AG08396 (cell line): ENCODE results near the gene FRAT1.
"Not testable (repeated sequence)": the region's sequence is repeated elsewhere in the genome, so short reads cannot be mapped to it uniquely, and the experiment has no call there.

Experiments
- DNase-seq: peaks from one replicate; pipeline ENCODE4 v3.0.0; 2012; ENCODE audit warnings: low spot score, mixed read lengths

Gene FRAT1

DNA sequence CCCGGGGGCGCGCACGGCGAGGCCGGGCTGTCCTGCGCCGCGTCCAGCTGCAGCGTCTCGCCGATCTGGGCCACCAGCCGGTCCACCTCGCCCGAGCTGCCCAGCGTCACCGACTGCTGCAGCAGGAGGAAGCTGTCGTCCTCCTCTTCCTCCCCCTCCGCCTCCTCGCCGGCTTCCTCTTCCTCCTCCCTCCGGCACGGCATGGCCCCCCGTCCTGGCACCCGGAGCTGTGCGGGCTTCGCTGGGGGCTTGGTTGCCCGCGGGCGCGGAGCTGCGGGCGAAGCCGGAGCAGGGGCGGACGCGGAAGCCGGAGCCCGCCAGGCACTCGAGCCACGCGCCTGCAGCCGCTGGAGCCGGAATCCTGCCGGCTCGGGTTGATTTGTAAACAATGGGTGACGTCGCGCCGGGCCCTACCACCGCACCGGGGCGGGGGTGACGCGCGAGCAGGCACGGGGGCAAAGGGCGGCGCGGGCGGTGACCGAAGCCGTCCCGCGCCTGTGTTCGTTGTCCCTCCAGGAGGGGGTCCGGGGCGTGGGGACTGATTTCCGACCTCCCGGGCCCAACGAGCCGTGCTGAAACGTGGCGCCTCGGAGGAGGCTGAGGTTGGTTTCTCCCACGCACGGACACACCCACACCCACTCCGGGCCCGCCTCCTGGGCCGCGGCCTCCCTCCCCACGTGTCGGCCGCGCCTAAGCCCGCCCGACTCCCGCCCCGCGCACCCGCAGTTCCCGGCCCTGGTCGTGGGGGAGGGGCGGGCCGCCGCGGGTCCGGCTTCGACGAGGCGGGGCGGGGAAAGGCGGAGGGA, 15.5 kb downstream of the FRAT1 start, which contains the start of gene FRAT2:
TSS of gene FRAT2 (minus strand) at position 360 of the 806 bp plus-strand sequence. CDS start at position 203, 157 bp downstream.
- DNase-seq = peak; percentile 99

- no peak for DNase-seq
These were observed 16.1 kb downstream of the FRAT1 start for GRCh38 chr10:97335188-97335619.

GRCh38 chr10:97336006-97336405, 16.9 kb downstream of the FRAT1 start:
- DNase-seq = no peak

DNA sequence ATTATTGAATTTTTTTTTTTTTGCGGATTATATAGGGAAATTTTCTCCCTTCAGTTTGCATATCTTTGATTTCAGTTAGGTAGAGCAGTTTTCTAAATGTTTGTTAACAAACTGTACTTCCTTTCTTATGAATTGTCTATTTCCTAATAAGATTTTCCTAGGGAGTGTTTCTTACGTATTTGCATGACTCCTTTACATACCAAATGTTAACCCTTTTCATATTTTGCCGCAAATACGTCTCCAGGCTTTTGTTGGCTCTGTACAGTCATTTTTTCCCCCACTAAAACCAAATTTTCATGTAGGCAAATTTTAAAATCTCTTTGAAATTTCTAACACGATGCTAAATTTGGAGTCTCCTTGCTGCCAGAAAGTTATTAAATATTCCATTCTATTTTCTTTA, 17.4 kb downstream of the FRAT1 start:
- no peak for DNase-seq

- no peak for DNase-seq
These were observed 18.1 kb downstream of the FRAT1 start for GRCh38 chr10:97336942-97337831.

DNA sequence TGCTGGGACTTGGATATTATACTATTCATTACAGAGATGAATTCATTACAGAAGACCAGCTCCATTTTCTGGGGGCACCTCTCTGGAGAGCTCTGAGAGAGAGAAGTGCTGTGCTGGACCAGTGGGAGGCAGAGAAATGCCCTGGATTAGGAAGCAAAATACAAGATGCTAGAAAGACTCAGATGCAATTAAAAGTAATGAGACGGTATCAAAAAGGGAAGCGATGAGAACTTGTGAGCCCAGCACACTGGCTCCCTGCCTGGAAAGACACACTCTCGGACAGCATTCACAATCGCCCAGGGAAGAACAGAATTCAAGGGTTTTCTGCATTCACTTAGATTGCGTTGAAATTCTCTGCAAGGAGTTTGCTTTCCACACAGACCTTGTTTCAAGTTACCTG, 19.0 kb downstream of the FRAT1 start:
- DNase-seq = no peak

DNA sequence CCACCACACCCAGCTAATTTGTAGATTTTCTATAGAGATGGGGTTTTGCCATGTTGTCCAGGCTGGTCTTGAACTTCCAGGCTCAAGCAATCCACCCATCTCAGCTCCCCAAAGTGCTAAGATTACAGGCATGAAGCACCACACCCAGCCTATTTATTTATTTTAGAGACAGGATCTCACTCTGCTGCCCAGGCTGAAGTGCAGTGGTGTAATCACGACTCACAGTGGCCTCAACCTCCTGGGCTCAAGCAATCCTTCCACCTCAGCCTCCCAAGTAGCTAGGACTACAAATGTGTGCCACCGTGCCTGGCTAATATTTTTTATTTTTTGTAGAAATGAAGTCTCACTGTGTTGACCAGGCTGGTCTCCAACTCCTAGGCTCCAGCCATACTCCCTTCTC, 22.3 kb downstream of the FRAT1 start:
- no peak for DNase-seq

DNA sequence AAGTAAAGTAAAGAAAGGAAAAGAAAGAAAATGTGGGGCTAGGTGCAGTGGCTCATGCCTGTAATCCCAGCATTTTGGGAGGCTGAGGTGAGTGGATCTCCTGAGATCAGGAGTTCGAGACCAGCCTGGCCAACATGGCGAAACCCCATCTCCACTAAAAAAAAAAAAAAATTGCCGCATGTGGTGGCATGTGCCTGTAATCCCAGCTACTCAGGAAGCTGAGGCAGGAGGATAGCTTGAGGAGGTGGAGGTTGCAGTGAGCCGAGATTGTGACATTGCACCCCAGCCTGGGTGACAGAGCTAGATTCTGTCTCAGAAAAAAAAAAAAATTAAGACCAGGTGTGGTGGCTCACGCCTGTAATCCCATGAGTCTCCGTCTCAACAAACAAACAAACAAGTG, 24.6 kb downstream of the FRAT1 start:
- DNase-seq = not testable (repeated sequence)

DNA sequence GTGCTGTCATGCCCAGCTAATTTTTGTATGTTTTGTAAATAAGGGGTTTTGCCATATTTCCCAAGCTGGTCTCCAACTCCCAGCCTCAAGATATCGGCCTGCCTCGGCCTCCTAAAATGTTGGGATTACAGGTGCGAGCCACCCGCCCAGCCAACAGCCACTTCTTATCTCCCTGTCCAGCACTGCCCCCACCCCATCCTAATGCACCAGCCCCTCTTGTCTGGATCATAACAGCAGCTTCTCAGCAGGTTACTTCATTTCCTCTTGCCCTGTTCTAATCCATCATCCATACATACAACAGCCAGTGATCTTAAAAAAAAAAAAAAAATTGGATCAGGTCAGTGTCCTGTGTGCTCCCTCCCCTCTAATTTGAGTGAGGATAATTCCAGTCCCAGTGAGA, 28.2 kb downstream of the FRAT1 start:
- DNase-seq = no peak

DNA sequence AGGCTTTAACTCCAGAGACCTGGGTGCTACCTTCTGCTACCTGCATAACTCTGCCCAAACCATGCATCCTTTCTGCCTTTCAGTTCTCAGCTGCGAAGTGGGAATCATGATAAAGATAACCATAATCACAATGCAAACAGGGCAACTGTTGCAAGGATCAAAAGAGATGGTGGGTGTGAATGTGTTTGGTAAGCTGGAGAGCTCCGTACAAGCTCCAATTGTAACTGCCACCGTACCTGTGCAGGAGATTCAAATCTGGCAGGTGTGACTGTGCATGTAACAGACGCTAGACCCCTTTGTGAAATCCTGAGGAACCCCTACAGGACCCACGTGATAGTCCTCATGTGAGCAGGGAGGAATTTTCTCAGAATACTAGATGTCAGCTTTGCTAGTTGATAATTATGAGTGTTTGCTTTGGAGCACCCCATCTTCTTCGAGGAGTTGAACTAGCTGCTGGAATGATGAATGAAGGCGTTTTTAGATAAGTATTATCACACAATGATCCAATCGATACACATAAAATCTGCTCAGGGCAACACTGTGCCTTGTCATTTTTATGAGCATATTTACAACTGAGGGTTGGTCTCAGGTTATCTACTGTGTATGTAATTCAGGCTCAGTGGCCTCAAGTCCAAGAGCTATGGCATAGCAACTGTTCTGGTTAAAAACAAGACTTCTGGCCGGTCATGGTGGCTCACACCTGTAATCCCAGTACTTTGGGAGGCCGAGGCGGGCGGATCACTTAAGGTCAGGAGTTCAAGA, 30.9 kb downstream of the FRAT1 start:
- no peak for DNase-seq

DNA sequence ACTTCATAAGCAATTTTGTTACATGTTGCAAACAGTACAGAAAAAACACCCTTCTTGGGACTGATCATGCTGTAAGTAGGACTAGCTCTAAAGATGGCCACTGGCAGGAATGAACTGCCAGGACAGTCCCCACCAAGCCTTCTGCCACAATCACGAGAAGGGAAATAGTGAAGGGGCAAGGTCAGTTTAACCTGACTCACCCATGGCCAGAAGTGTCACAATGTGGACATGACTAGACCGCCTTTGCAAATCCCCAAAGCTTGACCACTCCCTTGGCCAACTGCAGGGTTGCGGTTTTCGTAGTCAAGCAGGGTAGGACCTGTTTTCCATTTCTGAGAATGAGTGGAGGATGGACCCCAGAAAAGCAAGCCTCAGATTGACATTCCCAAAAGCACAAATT, 34.9 kb downstream of the FRAT1 start:
- no peak for DNase-seq

- no peak for DNase-seq
These were observed 36.5 kb downstream of the FRAT1 start for GRCh38 chr10:97355571-97355975.

DNA sequence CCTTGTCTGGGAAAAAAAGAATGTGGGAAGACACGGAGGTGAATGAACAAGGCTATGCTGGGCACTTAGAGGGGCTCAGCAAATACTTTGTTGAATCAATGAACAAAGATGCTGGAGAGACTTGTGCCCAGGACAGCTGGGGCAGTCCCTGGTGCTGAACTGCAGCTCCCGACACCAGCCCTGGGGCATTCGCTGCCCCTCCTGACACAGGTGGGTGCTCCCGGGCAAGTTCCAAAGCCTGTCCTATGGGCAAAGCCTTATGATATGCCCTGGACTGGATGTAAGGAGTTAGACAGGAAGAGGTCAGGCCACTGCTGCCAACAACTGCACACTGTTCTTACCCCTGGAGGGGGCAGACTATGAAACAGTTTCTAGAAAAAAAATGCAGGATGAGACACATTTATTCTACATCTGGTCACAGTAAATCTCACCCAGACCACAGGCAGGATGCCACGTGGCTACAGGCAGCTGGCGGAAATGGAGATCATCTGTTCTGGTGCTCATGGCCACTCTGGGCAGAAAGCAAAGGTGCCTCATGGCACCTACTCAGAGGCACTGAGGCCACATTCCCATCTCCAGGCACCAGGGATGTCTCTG, 37.3 kb downstream of the FRAT1 start:
- DNase-seq = no peak

- DNase-seq = no peak
These were observed 37.8 kb downstream of the FRAT1 start for GRCh38 chr10:97356918-97357317.

GRCh38 chr10:97358349-97358748, 39.3 kb downstream of the FRAT1 start:
- DNase-seq = no peak

- DNase-seq = no peak
These were observed 39.7 kb downstream of the FRAT1 start for GRCh38 chr10:97358781-97359180.

GRCh38 chr10:97360705-97361536, 41.9 kb downstream of the FRAT1 start:
- DNase-seq = no peak

DNA sequence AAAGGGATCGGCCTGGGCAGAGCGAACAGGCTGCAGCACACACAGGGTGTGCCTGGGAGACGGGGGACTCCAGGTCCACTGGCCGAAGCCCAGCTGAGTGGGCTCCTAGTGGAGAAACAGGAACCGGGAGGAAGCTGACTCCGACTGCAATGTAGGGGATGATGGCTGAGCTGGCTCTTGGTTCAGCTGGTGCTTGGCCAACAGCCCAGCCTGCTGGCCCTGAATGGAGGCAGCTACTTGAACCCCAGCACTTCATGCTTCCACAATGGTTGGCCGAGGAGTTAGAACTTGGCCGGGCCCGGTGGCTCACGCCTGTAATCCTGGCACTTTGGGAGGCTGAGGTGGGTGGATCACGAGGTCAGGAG, 42.4 kb downstream of the FRAT1 start:
- DNase-seq = no peak

DNA sequence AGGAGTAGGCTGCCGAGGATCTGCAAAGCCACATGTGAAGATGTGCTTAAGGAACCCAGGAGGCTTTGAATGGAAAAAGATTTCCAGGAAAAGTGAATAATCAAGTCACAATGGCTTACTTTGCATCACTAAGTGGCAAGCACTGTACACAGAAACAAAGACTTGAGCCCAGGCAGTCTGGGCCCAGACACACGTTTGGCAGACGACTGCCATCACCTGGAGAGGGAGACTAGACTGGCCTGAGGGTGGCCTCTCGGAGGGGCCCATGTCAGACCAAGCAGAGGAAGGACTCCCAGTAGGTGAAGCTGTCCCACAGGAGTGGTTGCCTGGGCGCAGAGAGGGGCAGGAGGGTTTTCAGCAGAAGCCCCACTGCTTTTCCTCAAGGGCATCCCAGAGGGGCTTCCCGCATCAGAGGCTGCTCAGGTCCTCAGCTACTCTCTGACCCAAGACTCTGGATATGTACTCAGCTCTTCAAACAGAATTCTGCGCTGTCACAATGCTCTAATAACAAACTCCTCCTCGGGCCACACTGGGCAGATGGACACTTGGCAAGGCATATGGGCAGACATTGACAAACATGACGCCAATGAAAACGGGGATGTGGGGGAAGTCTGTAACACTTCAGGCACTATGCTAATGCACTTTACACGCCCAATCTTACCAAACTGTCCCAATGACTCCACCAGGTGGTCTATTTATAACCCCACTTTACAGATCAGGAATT, 43.4 kb downstream of the FRAT1 start:
- DNase-seq = no peak

GRCh38 chr10:97363071-97363470, 44.0 kb downstream of the FRAT1 start:
- DNase-seq = no peak
